Endothelial cell of umbilical vein (primary cell): ENCODE data around the gene OMD. TPM values are rescaled to one million over a fixed set of nuclear protein-coding genes. Genes with fewer than 3 reads are reported as not detected.

Experiments used
- BruUV-seq: library from RNA; stranded (reverse); fragments of 400-500 nt; replicated peaks from 2 replicates; lab custom pipeline; 2021; lab: Mats Ljungman, UMichigan
- CTCF ChIA-PET: fragments of 300-600, 350-600 bp; sonication (Branson Sonifier 250); formaldehyde crosslinking; loops from one replicate; lab custom pipeline; 2021; ENCODE audit warnings: antibody characterized with exemption, inconsistent platforms; lab: Charles Lee
- POLR2A ChIA-PET: fragments of 300-600, 350-600 bp; sonication (Branson Sonifier 250); formaldehyde crosslinking; loops from one replicate; lab custom pipeline; 2021; ENCODE audit warnings: antibody characterized with exemption, inconsistent platforms; lab: Charles Lee
- DNase-seq: peaks from one replicate; pipeline ENCODE4 v3.0.0-alpha.2; 2011; ENCODE audit warnings: low read depth, low spot score
- FAIRE-seq: peaks from 2 replicates; lab custom pipeline; 2011; peaks lifted over from hg19 to GRCh38; lab: Jason Lieb, UNC
- H2AFZ ChIP-seq: 2 replicates; pipeline ENCODE4 v1.6.0; 2012; ENCODE audit warnings: low read depth, low read length, control low read depth, inconsistent platforms
- H3K27ac ChIP-seq: 2 replicates; pipeline ENCODE4 v1.5.1; 2011; ENCODE audit warnings: low read depth, mild to moderate bottlenecking, control low read depth, low read length, moderate library complexity; ENCODE audit not compliant: insufficient read depth
- H3K27me3 ChIP-seq, 2 experiments: 2 replicates each; pipeline versions ENCODE4 v1.6.0 to v1.6.1; 2011; ENCODE audit warnings: low read length in 2 of 2, mixed read lengths in 1 of 2; ENCODE audit not compliant: control insufficient read depth in 2 of 2, insufficient read depth in 2 of 2
- H3K36me3 ChIP-seq, 2 experiments: 2 replicates in 1 of 2; 3 replicates in 1 of 2; pipeline ENCODE4 v1.5.1; 2011; ENCODE audit warnings: low read length in 2 of 2, mild to moderate bottlenecking in 1 of 2, moderate library complexity in 1 of 2; ENCODE audit not compliant: control insufficient read depth in 2 of 2, insufficient read depth in 2 of 2; ENCODE audit errors: extremely low read depth in 1 of 2
- H3K4me1 ChIP-seq: 3 replicates; pipeline ENCODE4 v1.5.1; 2011; ENCODE audit warnings: mild to moderate bottlenecking, low read length; ENCODE audit not compliant: control insufficient read depth, insufficient read depth; ENCODE audit errors: extremely low read depth
- H3K4me2 ChIP-seq: 2 replicates; pipeline ENCODE4 v1.6.1; 2011; ENCODE audit warnings: low read length, control low read depth, mixed read lengths; ENCODE audit not compliant: insufficient read depth
- H3K4me3 ChIP-seq, 3 experiments: fragments of 200-600 bp in 1 of 3; sonication (generic), shearing (Covaris generic) in 1 of 3; replicated peaks in 1 of 3; 2 replicates each; pipeline ENCODE4 v1.5.1; 2011 to 2016; ENCODE audit warnings: control low read depth in 3 of 3, low read length in 3 of 3, mild to moderate bottlenecking in 2 of 3, inconsistent platforms in 1 of 3, low read depth in 1 of 3, moderate library complexity in 1 of 3; ENCODE audit not compliant: insufficient read depth in 1 of 3
- H3K79me2 ChIP-seq: 2 replicates; pipeline ENCODE4 v1.6.0; 2012; ENCODE audit warnings: low read length, inconsistent platforms; ENCODE audit not compliant: control insufficient read depth, insufficient read depth
- H3K9ac ChIP-seq: replicated peaks from 2 replicates; pipeline ENCODE3; 2011; ENCODE audit warnings: low read length, control low read depth; ENCODE audit not compliant: insufficient read depth; ENCODE audit errors: extremely low read depth
- H3K9me1 ChIP-seq: replicated peaks from 3 replicates; pipeline ENCODE4 v1.6.0; 2011; ENCODE audit warnings: mild to moderate bottlenecking, low read length; ENCODE audit not compliant: control insufficient read depth, insufficient read depth; ENCODE audit errors: extremely low read depth
- H3K9me3 ChIP-seq: replicated peaks from 2 replicates; pipeline ENCODE4 v1.5.1; 2012; ENCODE audit warnings: low read length, inconsistent platforms; ENCODE audit not compliant: control insufficient read depth, insufficient read depth
- H4K20me1 ChIP-seq: replicated peaks from 2 replicates; pipeline ENCODE3; 2011; ENCODE audit warnings: mild to moderate bottlenecking, low read length; ENCODE audit not compliant: control insufficient read depth, insufficient read depth; ENCODE audit errors: extremely low read depth
- CTCF ChIP-seq, 2 donors: IDR thresholded peaks; 1 replicate in 1 of 2; 2 replicates in 1 of 2; pipeline ENCODE4 v1.5.1; 2011; ENCODE audit warnings: low read length in 2 of 2, mild to moderate bottlenecking in 2 of 2, moderate library complexity in 2 of 2, control low read depth in 1 of 2, inconsistent platforms in 1 of 2, low read depth in 1 of 2; ENCODE audit not compliant: insufficient read depth in 1 of 2; ENCODE audit errors: extremely low read depth in 1 of 2
- EZH2 ChIP-seq: IDR thresholded peaks from 2 replicates; pipeline ENCODE4 v1.6.1; 2012; ENCODE audit warnings: borderline replicate concordance, low read depth, mild to moderate bottlenecking, moderate library complexity, low read length, inconsistent platforms; ENCODE audit not compliant: severe bottlenecking
- FOS ChIP-seq: IDR thresholded peaks from 2 replicates; pipeline ENCODE4 v1.6.1; 2011; ENCODE audit warnings: mild to moderate bottlenecking, low read length, moderate library complexity, borderline replicate concordance; ENCODE audit not compliant: insufficient read depth
- GATA2 ChIP-seq: IDR thresholded peaks from 2 replicates; pipeline ENCODE4 v1.7.0; 2011; ENCODE audit warnings: low read depth, mild to moderate bottlenecking, moderate library complexity, mixed read lengths, low read length; ENCODE audit not compliant: insufficient read length, insufficient read depth
- JUN ChIP-seq: IDR thresholded peaks from 2 replicates; pipeline ENCODE4 v1.6.1; 2011; ENCODE audit warnings: borderline replicate concordance, low read depth; ENCODE audit not compliant: insufficient read length, insufficient read depth
- MYC ChIP-seq: IDR thresholded peaks from one replicate; pipeline ENCODE4 v1.6.1; 2011; ENCODE audit warnings: mild to moderate bottlenecking, low read depth, low read length
- POLR2A ChIP-seq: IDR thresholded peaks from 2 replicates; pipeline ENCODE4 v1.6.1; 2012; ENCODE audit warnings: low read depth, mild to moderate bottlenecking, control low read depth, low read length
- POLR2AphosphoS5 ChIP-seq: IDR thresholded peaks from 2 replicates; pipeline ENCODE4 v1.6.1; 2012; ENCODE audit warnings: low read depth, mild to moderate bottlenecking, control low read depth, low read length, moderate library complexity; ENCODE audit not compliant: insufficient read depth
- dilution Hi-C: fragments of 300-500 bp; cut with MboI; formaldehyde crosslinking; loops from one replicate; pipeline ENCODE4 v1.15.0; 2019; ENCODE audit warnings: low sequenced_read_pairs; ENCODE audit not compliant: extremely low pct_ligation_motif_present
- intact Hi-C: fragments of 100-400 bp; cut with micrococcal nuclease; formaldehyde crosslinking; loops from one replicate; pipeline ENCODE4 v1.10.0; 2022
- polyA plus RNA-seq, 4 experiments: library from polyadenylated mRNA; depleted of rRNA in 3 of 4; stranded (reverse) in 3 of 4; unstranded in 1 of 4; fragments of >200 nt; gene quantifications; 2 replicates each; pipeline versions ENCODE4 v1.2.1 to v1.2.3, GENCODE V29; 2011 to 2012; ENCODE audit warnings: missing spikeins in 1 of 4
- total RNA-seq: library from RNA; stranded (reverse); gene quantifications from 2 replicates; pipeline ENCODE4 v1.2.3, GENCODE V29; 2021
- TF ChIP-seq, protein P1 (sequence below): IDR thresholded peaks from 2 replicates; pipeline ENCODE4 v1.6.1; 2011; ENCODE audit not compliant: insufficient read depth, insufficient read length

OMD gene
- total and polyA plus RNA-seq, 2 donors (not counting 3 experiments of a cell fraction or from before 2014, with no cell fraction given), result not detected

DNA sequence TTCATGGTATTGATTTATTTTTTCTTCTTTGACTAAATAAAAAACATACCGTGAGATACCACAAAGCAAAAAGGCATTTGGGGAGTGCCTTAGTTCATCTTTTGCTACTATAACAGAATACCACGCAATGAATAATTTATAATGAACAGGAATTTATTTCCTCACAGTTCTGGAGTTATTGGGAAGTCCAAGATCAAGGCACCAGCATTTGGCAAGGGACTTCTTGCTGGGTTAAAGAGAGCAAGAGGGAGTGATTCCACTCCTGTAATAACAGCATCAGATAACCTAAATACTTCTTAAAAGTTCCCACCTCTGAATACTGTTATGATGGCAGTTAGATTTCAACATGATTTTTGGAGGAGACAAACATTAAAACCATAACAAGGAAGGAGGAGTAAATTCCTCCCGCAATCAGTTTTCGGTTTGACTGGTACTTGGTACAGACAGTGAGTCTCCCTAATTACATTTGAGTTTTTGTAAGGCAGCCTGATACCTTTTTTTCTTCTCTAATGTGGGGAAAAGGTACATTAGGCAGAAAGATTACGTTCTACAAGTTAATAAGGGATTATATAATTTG is 8.8 kb upstream of the OMD start:
- dilution Hi-C loops, result no loop called here
- Histone ChIP-seq H3K9me1 (no peaks in the 10 kb centered on the region), H3K9me3 (no peaks in the 10 kb centered on the region), H3K9ac (no peak overlapping the region), H3K4me1 (no peaks in the 10 kb centered on the region), H3K27ac (no peak overlapping the region), H3K4me3 (no peak overlapping the region), H3K4me2 (no peak overlapping the region), H3K79me2 (no peaks in the 10 kb centered on the region), H3K27me3 (no peaks in the 10 kb centered on the region), H2AFZ (no peak overlapping the region), H4K20me1 (no peaks in the 10 kb centered on the region), H3K36me3 (no peaks in the 10 kb centered on the region)
- POLR2A ChIA-PET, result no interaction called here
- intact Hi-C loops, result loop anchor here (10.0 kb wide), 1 partner anchor 52 kb away; the partner anchor contains the start of gene ASPN
- TF ChIP-seq FOS, result no peak
- no peak for TF ChIP-seq MYC
- no peak for TF ChIP-seq EZH2
- TF ChIP-seq GATA2, result no peak
- CTCF ChIA-PET, result no interaction called here
- BruUV-seq, result no TSS peak
- DNase-seq (no peak), FAIRE-seq (no peak)

DNA sequence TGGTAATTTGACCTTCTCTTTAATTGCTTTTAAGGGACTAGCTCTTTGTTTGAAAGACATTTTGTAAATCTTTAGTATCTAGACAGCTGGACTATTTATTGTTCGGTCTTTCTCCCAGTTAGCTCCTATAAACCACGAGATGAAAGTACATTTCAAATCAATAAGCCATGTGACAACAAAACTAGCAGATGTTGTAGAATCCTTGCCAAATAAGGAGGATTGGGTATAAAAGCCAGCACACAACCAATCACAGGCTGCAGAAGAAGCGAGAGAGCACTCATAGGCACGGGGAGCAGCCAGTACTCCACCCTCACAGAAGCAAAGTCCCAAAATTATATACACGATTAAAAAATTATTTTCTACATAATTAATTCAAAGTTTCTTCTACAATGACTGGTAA is 8.1 kb upstream of the OMD start:
- no peak overlapping the region for H3K27ac ChIP-seq
- H3K9ac ChIP-seq, result no peak overlapping the region
- H3K4me3 ChIP-seq, result no peak overlapping the region
- no peaks in the 10 kb centered on the region for H3K79me2 ChIP-seq
- no TSS peak for BruUV-seq
- ChIA-PET CTCF (interaction anchor here (1.2 kb wide), 1 partner anchor 18 kb away, joined by 3 read pairs; no protein-coding TSS in a partner anchor), POLR2A (no interaction called here)
- H4K20me1 ChIP-seq, result no peaks in the 10 kb centered on the region
- no peak for TF ChIP-seq FOS
- TF ChIP-seq JUN, result no peak
- TF ChIP-seq MYC, result no peak
- no peak for TF ChIP-seq POLR2AphosphoS5
- TF ChIP-seq POLR2A, result no peak
- no peak for TF ChIP-seq CTCF (IDR thresholded peaks at IDR 0.05; ENCODE audit: extremely low read depth in 1 of 2, insufficient read depth in 1 of 2, low read depth in 1 of 2, low read length in 2 of 2)
- no peak for TF ChIP-seq EZH2
- no peak for TF ChIP-seq GATA2
- TF ChIP-seq, protein P1, sequence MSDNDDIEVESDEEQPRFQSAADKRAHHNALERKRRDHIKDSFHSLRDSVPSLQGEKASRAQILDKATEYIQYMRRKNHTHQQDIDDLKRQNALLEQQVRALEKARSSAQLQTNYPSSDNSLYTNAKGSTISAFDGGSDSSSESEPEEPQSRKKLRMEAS, result no peak
- H2AFZ ChIP-seq, result no peak overlapping the region
- intact Hi-C loops, result loop anchor here (10.0 kb wide), 1 partner anchor 52 kb away; the partner anchor contains the start of gene ASPN
- no peak for FAIRE-seq
- no peaks in the 10 kb centered on the region for H3K9me3 ChIP-seq
- no peaks in the 10 kb centered on the region for H3K27me3 ChIP-seq
- dilution Hi-C loops, result no loop called here
- no peaks in the 10 kb centered on the region for H3K36me3 ChIP-seq
- DNase-seq, result no peak
- H3K9me1 ChIP-seq, result no peaks in the 10 kb centered on the region
- H3K4me1 ChIP-seq, result no peaks in the 10 kb centered on the region
- no peak overlapping the region for H3K4me2 ChIP-seq
